ENCODE measurements around the gene FAM53B.
A peak's percentile ranks its signal among the peaks of the same experiment; 100 is the strongest.
"Not testable (repeated sequence)": the region's sequence is repeated elsewhere in the genome, so short reads cannot be mapped to it uniquely, and the experiment has no call there.

FAM53B gene

DNA sequence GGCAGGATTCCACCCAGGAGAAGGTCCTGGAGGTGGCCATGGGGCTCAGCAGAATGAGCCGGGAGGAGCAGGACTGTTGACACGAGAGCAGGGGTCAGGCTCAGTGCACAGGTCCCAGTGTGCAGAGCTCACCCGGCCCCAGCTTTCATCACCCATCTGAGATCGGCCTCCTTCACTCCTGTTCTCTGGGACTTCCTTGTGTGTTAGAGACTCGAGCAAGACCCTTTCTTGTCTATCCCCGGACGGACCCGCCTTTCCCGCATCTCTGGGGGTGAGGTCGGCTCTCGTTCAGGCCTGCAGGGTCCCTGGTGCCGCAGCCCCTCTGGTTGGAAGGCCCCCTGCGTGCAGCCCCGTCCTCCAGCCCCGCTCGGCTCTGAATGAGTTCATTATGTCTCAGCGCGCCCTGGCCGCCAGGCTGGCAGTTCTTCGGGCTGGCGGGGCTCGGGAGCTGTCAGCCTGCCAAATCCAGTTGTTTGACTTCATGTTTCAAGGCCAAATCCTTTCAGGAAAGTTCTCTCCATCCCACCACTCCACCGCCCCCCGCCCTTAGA, 154.6 kb downstream of the FAM53B start:
- FAIRE-seq (no peak), DNase-seq (ENCODE audit: insufficient read length, low spot score) (no peak)
- TF ChIP-seq POU2F2 (IDR thresholded peaks at IDR 0.05; ENCODE audit: low read depth, low read length) = no peak
- TF ChIP-seq POLR2AphosphoS5 (IDR thresholded peaks at IDR 0.05; ENCODE audit: low read depth, low read length) = no peak
- TF ChIP-seq PAX5 (IDR thresholded peaks at IDR 0.05; ENCODE audit: insufficient read depth, low read length, severe bottlenecking) = no peak
- no peak for TF ChIP-seq TAF1 (IDR thresholded peaks at IDR 0.05; ENCODE audit: low read depth, low read length)
- TF ChIP-seq POLR2A (IDR thresholded peaks at IDR 0.05; ENCODE audit: low read depth, low read length) = no peak
- TF ChIP-seq SPI1 (IDR thresholded peaks at IDR 0.05; ENCODE audit: low read depth, low read length) = no peak

DNA sequence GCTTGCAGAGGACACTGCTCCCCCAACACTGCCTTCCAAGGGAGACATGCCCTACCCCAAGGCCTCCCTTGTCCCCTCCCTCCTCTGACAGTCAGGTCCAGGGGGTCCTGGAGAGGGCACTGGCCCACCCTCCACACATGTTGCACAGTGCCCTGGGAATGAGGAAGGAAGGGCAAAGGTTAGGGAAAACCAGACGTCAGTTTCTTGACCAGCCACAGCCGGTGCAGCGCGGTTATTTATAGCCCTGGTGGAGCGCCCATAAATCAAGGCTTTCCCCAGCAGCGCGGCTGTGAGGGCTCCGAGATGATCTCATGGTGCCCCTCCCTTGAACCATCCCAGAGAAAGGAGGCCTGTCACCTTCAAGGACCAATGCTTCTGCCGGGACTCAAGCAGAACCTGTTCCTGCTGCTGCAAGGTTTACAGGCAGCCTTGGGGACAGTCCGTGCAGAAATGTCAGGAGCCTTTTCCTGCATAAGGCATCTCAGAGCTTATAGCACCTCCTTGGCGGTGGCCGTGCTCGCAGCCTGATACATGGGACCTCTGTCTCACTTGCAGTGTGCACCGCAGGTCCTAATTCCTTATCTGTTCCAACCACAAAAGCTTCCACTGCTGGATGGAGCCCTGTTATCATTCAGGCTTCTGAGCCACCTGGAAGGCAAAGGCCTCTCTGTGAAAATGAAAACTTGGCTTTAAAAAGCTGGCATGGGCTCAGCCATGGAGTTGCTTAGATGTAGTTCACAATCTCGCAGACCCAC, 155.3 kb downstream of the FAM53B start:
- TF ChIP-seq PAX5 (IDR thresholded peaks at IDR 0.05; ENCODE audit: insufficient read depth, low read length, severe bottlenecking) = no peak
- no peak for TF ChIP-seq POLR2A (IDR thresholded peaks at IDR 0.05; ENCODE audit: low read depth, low read length)
- TF ChIP-seq POU2F2 (IDR thresholded peaks at IDR 0.05; ENCODE audit: low read depth, low read length) = no peak
- no peak for TF ChIP-seq POLR2AphosphoS5 (IDR thresholded peaks at IDR 0.05; ENCODE audit: low read depth, low read length)
- TF ChIP-seq TAF1 (IDR thresholded peaks at IDR 0.05; ENCODE audit: low read depth, low read length) = no peak
- no peak for TF ChIP-seq SPI1 (IDR thresholded peaks at IDR 0.05; ENCODE audit: low read depth, low read length)
- no peak for FAIRE-seq
- no peak for DNase-seq (ENCODE audit: insufficient read length, low spot score)

- FAIRE-seq; DNase-seq (ENCODE audit: insufficient read length, low spot score): not testable (repeated sequence)
Measured at GRCh38 chr10:124588341-124588735, 155.8 kb downstream of the FAM53B start.

DNA sequence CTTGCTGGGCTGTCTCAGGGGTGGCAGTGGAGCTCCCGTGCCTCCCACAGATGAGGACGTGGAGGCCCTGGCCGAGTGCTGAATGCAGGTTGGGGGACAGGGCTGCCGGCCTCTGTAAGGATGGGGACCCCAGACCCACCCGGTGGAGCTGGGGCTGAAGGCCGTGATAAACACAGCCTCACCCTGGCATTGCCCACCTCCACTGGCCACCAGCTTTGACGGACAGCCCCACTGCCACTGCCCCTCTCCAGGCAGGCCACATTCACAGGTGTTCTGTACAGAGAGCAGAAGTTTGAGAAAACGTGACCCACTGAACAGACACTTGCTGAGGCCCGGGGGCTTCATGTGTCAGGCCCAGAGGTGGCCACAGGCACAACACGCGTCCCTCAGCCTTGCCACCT, 156.4 kb downstream of the FAM53B start:
- DNase-seq (ENCODE audit: insufficient read length, low spot score) (no peak), FAIRE-seq (peak; percentile 43)
- TF ChIP-seq POLR2AphosphoS5 (IDR thresholded peaks at IDR 0.05; ENCODE audit: low read depth, low read length) (no peak), TAF1 (IDR thresholded peaks at IDR 0.05; ENCODE audit: low read depth, low read length) (no peak), POLR2A (IDR thresholded peaks at IDR 0.05; ENCODE audit: low read depth, low read length) (no peak), PAX5 (IDR thresholded peaks at IDR 0.05; ENCODE audit: insufficient read depth, low read length, severe bottlenecking) (no peak), POU2F2 (IDR thresholded peaks at IDR 0.05; ENCODE audit: low read depth, low read length) (no peak), SPI1 (IDR thresholded peaks at IDR 0.05; ENCODE audit: low read depth, low read length) (no peak)

GRCh38 chr10:124586142-124586541, 158.0 kb downstream of the FAM53B start:
- TF ChIP-seq TAF1 (IDR thresholded peaks at IDR 0.05; ENCODE audit: low read depth, low read length) = no peak
- TF ChIP-seq POLR2A (IDR thresholded peaks at IDR 0.05; ENCODE audit: low read depth, low read length) = no peak
- no peak for TF ChIP-seq POLR2AphosphoS5 (IDR thresholded peaks at IDR 0.05; ENCODE audit: low read depth, low read length)
- no peak for TF ChIP-seq PAX5 (IDR thresholded peaks at IDR 0.05; ENCODE audit: insufficient read depth, low read length, severe bottlenecking)
- TF ChIP-seq SPI1 (IDR thresholded peaks at IDR 0.05; ENCODE audit: low read depth, low read length) = no peak
- no peak for TF ChIP-seq POU2F2 (IDR thresholded peaks at IDR 0.05; ENCODE audit: low read depth, low read length)
- no peak for DNase-seq (ENCODE audit: insufficient read length, low spot score)
- FAIRE-seq = no peak

GRCh38 chr10:124579011-124579399, 165.2 kb downstream of the FAM53B start:
- no peak for FAIRE-seq
- TF ChIP-seq POLR2AphosphoS5 (IDR thresholded peaks at IDR 0.05; ENCODE audit: low read depth, low read length) (no peak), POLR2A (IDR thresholded peaks at IDR 0.05; ENCODE audit: low read depth, low read length) (no peak), SPI1 (IDR thresholded peaks at IDR 0.05; ENCODE audit: low read depth, low read length) (no peak), PAX5 (IDR thresholded peaks at IDR 0.05; ENCODE audit: insufficient read depth, low read length, severe bottlenecking) (no peak), POU2F2 (IDR thresholded peaks at IDR 0.05; ENCODE audit: low read depth, low read length) (no peak), TAF1 (IDR thresholded peaks at IDR 0.05; ENCODE audit: low read depth, low read length) (no peak)
- no peak for DNase-seq (ENCODE audit: insufficient read length, low spot score)

- no peak for FAIRE-seq
- no peak for DNase-seq (ENCODE audit: insufficient read length, low spot score)
- TF ChIP-seq TAF1 (IDR thresholded peaks at IDR 0.05; ENCODE audit: low read depth, low read length) (no peak), POU2F2 (IDR thresholded peaks at IDR 0.05; ENCODE audit: low read depth, low read length) (no peak), POLR2AphosphoS5 (IDR thresholded peaks at IDR 0.05; ENCODE audit: low read depth, low read length) (no peak), POLR2A (IDR thresholded peaks at IDR 0.05; ENCODE audit: low read depth, low read length) (no peak), SPI1 (IDR thresholded peaks at IDR 0.05; ENCODE audit: low read depth, low read length) (no peak)
Measured at GRCh38 chr10:124578231-124579010, 165.8 kb downstream of the FAM53B start.

DNA sequence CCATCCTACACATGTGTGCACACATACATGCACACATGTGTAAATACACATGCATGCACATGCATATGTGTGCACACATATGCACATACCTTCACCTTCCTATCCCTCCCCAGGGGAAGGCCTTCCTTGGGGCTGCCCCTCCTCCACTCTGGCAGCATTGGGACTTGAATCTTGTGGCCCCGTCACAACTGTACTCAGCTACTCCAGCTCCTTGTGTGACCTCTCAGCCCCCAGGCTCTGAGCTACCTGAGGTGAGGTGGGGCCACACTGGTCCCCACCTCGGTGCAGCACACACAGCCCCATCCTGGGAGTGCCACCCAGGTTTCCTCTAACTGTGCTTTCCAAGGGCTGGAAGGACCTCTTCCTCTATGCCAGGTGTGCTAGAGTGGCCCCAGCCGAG, 166.5 kb downstream of the FAM53B start:
- FAIRE-seq (no peak), DNase-seq (ENCODE audit: insufficient read length, low spot score) (no peak)
- TF ChIP-seq TAF1 (IDR thresholded peaks at IDR 0.05; ENCODE audit: low read depth, low read length) (no peak), PAX5 (IDR thresholded peaks at IDR 0.05; ENCODE audit: insufficient read depth, low read length, severe bottlenecking) (no peak), POU2F2 (IDR thresholded peaks at IDR 0.05; ENCODE audit: low read depth, low read length) (no peak), POLR2A (IDR thresholded peaks at IDR 0.05; ENCODE audit: low read depth, low read length) (no peak), POLR2AphosphoS5 (IDR thresholded peaks at IDR 0.05; ENCODE audit: low read depth, low read length) (no peak), SPI1 (IDR thresholded peaks at IDR 0.05; ENCODE audit: low read depth, low read length) (no peak)

- no peak for TF ChIP-seq TAF1 (IDR thresholded peaks at IDR 0.05; ENCODE audit: low read depth, low read length)
- no peak for FAIRE-seq
- DNase-seq (ENCODE audit: insufficient read length, low spot score) = no peak
Measured at GRCh38 chr10:124576526-124577420, 167.4 kb downstream of the FAM53B start.

All from GM12891 (cell line).